Astrocyte of the spinal cord (primary cell): ENCODE results near the gene PHKG1.
"Not testable (repeated sequence)": the region's sequence is repeated elsewhere in the genome, so short reads cannot be mapped to it uniquely, and the experiment has no call there.

Source experiments
- DNase-seq: peaks from one replicate; pipeline ENCODE4 v3.0.0; 2011; ENCODE audit warnings: low read depth, low spot score
- H3K4me3 ChIP-seq: 2 replicates; pipeline ENCODE4 v1.5.1; 2011; ENCODE audit warnings: low read depth, mild to moderate bottlenecking, low read length, moderate library complexity
- CTCF ChIP-seq: IDR thresholded peaks from 2 replicates; pipeline ENCODE4 v1.5.1; 2012; ENCODE audit warnings: low read depth, mild to moderate bottlenecking, low read length, inconsistent platforms
- in situ Hi-C: cut with HindIII; loops from 2 replicates; pipeline ENCODE4 v1.10.0; 2017; ENCODE audit warnings: low sequenced_read_pairs

The PHKG1 gene

DNA sequence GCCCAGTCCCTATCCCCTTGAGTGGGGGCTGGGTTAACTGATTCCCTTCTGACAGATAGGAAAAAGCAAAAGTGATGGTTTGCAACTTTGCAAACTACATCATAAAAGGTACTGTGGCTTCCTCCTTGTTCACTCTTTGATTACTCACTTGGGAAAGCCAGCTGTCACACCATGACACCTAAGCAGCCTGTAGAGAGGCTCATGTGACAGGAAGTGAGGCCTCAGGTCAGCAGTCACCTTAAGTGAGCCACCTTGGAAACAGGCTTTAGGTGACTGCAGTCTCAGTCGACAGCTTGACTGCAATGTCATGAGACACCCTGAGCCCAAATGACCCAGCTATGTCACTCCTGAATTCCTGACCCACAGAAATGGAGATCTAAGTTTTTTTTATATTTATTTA lies 17.9 kb upstream of the PHKG1 start:
- in situ Hi-C loops: no loop called here
- no peak for DNase-seq
- no peak for TF ChIP-seq CTCF
- no peak overlapping the region for H3K4me3 ChIP-seq

DNA sequence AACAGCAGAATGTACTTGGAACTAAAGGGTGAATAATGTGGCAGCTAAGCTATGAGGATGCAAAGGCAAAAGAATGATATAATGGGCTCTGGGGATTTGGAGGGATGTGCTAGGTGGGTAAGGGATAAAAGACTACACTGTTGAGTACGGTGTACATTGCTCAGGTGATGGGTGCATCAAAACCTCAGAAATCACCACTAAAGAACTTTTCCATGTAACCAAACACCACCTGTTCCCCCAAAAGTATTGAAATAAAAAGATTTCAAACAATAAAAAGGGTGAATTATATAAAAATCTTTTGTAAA lies 15.2 kb upstream of the PHKG1 start:
- TF ChIP-seq CTCF: no peak
- no peak overlapping the region for H3K4me3 ChIP-seq
- in situ Hi-C loops: no loop called here
- DNase-seq: no peak

DNA sequence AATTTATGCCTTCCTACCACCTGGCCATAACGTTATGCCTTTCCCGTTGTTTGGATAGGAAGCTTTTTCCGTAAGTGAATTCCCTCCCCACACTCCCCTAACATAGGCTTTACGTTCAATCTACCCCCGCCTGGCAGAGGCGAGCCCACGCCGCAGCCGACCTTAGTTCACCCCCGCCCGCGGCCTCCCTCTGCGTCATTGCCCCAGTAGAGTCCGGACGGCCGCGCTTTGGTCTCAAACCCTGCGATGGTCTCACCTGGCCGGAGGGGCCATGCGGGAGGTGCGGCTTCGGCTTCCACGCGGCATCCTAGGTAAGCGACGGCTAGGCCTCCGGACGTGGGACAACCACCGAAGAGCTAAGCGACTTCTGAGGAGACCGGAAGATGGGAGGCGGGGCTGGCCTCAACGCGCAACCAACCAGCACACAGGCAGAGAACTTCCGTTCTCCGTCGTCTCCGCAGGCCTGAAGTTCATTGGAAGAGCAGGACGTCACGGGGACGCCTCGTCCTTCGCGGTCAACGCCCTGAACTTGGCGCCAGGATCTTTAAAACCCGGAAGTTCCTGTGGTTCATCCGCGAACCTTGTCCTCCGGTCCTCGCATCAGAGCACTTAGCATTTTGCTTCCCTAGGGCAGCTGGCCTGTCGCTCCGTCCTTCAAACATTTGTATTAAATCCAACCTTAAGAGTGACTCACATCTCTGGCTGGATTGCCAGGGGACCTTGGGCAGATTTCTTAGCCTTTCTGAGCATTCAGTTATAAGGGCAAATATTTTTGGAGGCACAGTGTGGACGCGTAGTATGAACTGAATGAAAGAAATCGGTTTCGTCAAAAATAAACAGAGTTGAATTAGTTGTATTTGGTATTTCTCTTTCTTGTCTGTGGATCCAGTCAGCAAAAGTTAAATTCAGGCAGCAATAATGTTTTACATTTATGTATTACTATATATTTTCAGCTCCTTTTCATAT lies 13.6 kb upstream of the PHKG1 start, which contains the start of gene CHCHD2:
Gene CHCHD2, minus strand, starts transcription at position 369 of the 966 bp plus-strand sequence. Its CDS starts 63 bp downstream, at position 306.
- in situ Hi-C loops: no loop called here
- H3K4me3 ChIP-seq: peak within 1 kb of the TSS; percentile 100
- no peak for TF ChIP-seq CTCF
- peak; percentile 99 for DNase-seq

DNA sequence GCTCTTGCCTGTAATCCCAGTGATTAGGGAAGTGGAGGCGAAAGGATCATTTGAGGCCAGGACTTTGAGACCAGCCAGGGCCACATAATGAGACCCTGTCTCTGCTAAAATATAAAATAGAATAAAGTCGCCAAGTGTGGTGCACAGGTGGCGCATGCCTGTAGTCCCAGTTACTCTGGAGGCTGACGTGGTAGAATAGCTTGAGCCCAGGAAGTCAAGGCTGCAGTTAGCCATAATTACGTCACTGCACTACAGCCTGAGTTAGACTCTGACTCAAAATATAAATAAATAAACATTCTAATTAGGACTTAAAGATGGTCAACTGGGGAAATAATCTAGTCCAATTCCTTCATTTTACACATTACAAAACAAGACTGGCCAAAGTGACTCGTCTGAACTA lies 12.8 kb upstream of the PHKG1 start:
- peak; percentile 79 for DNase-seq
- peak overlapping the region; percentile 100 for H3K4me3 ChIP-seq
- in situ Hi-C loops: no loop called here
- TF ChIP-seq CTCF: no peak

GRCh38 chr7:56104138-56104537 lies 11.4 kb upstream of the PHKG1 start:
- DNase-seq, in situ Hi-C loops, H3K4me3 ChIP-seq: not testable (repeated sequence)

- in situ Hi-C loops: no loop called here
- no peak for TF ChIP-seq CTCF
- H3K4me3 ChIP-seq: no peak overlapping the region
- no peak for DNase-seq
These were observed 6.9 kb upstream of the PHKG1 start for GRCh38 chr7:56099653-56100052.

GRCh38 chr7:56098187-56099008 lies 5.6 kb upstream of the PHKG1 start:
- DNase-seq, H3K4me3 ChIP-seq, in situ Hi-C loops: not testable (repeated sequence)
